GM08714 (cell line): Measurements from ENCODE around the gene GINS3.

Experiments used
- H3K4me3 ChIP-seq: fragments of 200-500 bp; sonication (Bioruptor generic); 2 replicates; pipeline ENCODE4 v1.5.1; 2014; ENCODE audit warnings: mild to moderate bottlenecking, low read length, inconsistent platforms
- ZNF274 ChIP-seq: IDR thresholded peaks from 2 replicates; pipeline ENCODE4 v1.6.1; 2012; ENCODE audit warnings: mild to moderate bottlenecking, low read depth, low read length

The GINS3 gene

GRCh38 chr16:58428621-58429542 is 36.6 kb downstream of the GINS3 start:
- no peak for TF ChIP-seq ZNF274

GRCh38 chr16:58430718-58431117 is 38.4 kb downstream of the GINS3 start:
- H3K4me3 ChIP-seq = no peak overlapping the region
- no peak for TF ChIP-seq ZNF274

More at GRCh38 chr16:58428621-58429542, 36.6 kb downstream of the GINS3 start:
- no peak overlapping the region for H3K4me3 ChIP-seq

- TF ChIP-seq ZNF274 = no peak
- no peak overlapping the region for H3K4me3 ChIP-seq
Measured at GRCh38 chr16:58433569-58433951, 41.3 kb downstream of the GINS3 start.

- TF ChIP-seq ZNF274 = no peak
- no peak overlapping the region for H3K4me3 ChIP-seq
Measured at GRCh38 chr16:58435779-58436178, 43.5 kb downstream of the GINS3 start.

- TF ChIP-seq ZNF274 = no peak
- H3K4me3 ChIP-seq = no peak overlapping the region
Measured at GRCh38 chr16:58440131-58440530, 47.9 kb downstream of the GINS3 start.

- TF ChIP-seq ZNF274 = no peak
- H3K4me3 ChIP-seq = no peak overlapping the region
Measured at GRCh38 chr16:58442547-58442946, 50.3 kb downstream of the GINS3 start.

GRCh38 chr16:58443783-58444182 is 51.5 kb downstream of the GINS3 start:
- H3K4me3 ChIP-seq = no peak overlapping the region
- no peak for TF ChIP-seq ZNF274

- no peak for TF ChIP-seq ZNF274
- no peak overlapping the region for H3K4me3 ChIP-seq
Measured at GRCh38 chr16:58444265-58444664, 52.0 kb downstream of the GINS3 start.

GRCh38 chr16:58448890-58449289 is 56.6 kb downstream of the GINS3 start:
- no peak overlapping the region for H3K4me3 ChIP-seq
- TF ChIP-seq ZNF274 = no peak

GRCh38 chr16:58449306-58449705 is 57.0 kb downstream of the GINS3 start:
- TF ChIP-seq ZNF274 = no peak
- no peak overlapping the region for H3K4me3 ChIP-seq

- no peak for TF ChIP-seq ZNF274
Measured at GRCh38 chr16:58449768-58450167, 57.5 kb downstream of the GINS3 start.

GRCh38 chr16:58450590-58450989 is 58.3 kb downstream of the GINS3 start:
- no peak overlapping the region for H3K4me3 ChIP-seq
- TF ChIP-seq ZNF274 = no peak

More at GRCh38 chr16:58449768-58450167, 57.5 kb downstream of the GINS3 start:
- no peak overlapping the region for H3K4me3 ChIP-seq

GRCh38 chr16:58451265-58451689 is 59.0 kb downstream of the GINS3 start:
- no peak for TF ChIP-seq ZNF274

GRCh38 chr16:58451945-58452401 is 59.7 kb downstream of the GINS3 start:
- TF ChIP-seq ZNF274 = no peak
- no peak overlapping the region for H3K4me3 ChIP-seq

More at GRCh38 chr16:58451265-58451689, 59.0 kb downstream of the GINS3 start:
- no peak overlapping the region for H3K4me3 ChIP-seq

GRCh38 chr16:58452640-58453039 is 60.4 kb downstream of the GINS3 start:
- no peak overlapping the region for H3K4me3 ChIP-seq
- TF ChIP-seq ZNF274 = no peak

GRCh38 chr16:58454178-58454577 is 61.9 kb downstream of the GINS3 start:
- no peak for TF ChIP-seq ZNF274
- no peak overlapping the region for H3K4me3 ChIP-seq
